ENCODE data around the gene DCDC1. TPM values are rescaled to one million over a fixed set of nuclear protein-coding genes. Genes with fewer than 3 reads are reported as not detected.

DCDC1 gene
- total and polyA plus RNA-seq, 2 donors (not counting 1 experiment from before 2014, with no cell fraction given), result 0.05 to 0.17 TPM

DNA sequence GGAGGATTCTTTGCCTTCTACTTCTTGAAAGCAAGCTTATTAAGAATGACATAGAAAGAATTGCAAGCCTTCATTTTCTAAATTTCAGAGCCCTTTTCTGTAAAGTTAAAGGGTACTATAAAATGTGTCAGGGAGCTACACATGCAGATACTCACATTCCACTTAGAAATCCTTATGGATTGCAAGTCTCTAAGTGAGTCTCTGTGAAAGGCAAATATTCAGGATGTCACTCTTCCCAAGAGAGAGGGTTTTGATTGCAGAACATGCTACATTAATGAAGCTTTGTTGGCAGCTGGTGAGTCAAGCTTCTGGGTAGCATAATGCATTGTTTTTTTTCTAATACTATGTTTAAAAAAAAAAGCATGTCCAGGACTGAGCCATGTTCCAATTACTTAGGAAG lies 369.2 kb downstream of the DCDC1 start:
- H3K9ac ChIP-seq (ENCODE audit: insufficient read depth, low read length), result no peak overlapping the region
- TF ChIP-seq CTCF (conservative IDR thresholded peaks at IDR 0.05 in 1 of 2, IDR thresholded peaks at IDR 0.05 in 1 of 2; ENCODE audit: low read depth in 1 of 2, low read length in 2 of 2) (no peak), EZH2 (IDR thresholded peaks at IDR 0.05; ENCODE audit: low read length, missing control alignments) (no peak)
- H2AFZ ChIP-seq (ENCODE audit: low read length), result no peak overlapping the region
- no peak overlapping the region for H3K4me3 ChIP-seq (replicated peaks in 1 of 4; ENCODE audit: control extremely low read depth in 1 of 4, insufficient read depth in 1 of 4, low read depth in 3 of 4, low read length in 4 of 4)
- no peaks in the 10 kb centered on the region for H3K4me1 ChIP-seq (ENCODE audit: control insufficient read depth, extremely low read depth, insufficient read depth, low read length)
- no peaks in the 10 kb centered on the region for H4K20me1 ChIP-seq (ENCODE audit: control insufficient read depth, extremely low read depth, insufficient read depth, low read length)
- H3K27me3 ChIP-seq (ENCODE audit: control insufficient read depth, insufficient read depth, low read length), result no peaks in the 10 kb centered on the region
- DNase-seq (ENCODE audit: low read depth in 2 of 2), result no peak
- H3K79me2 ChIP-seq (ENCODE audit: control insufficient read depth, insufficient read depth, low read length), result no peaks in the 10 kb centered on the region
- H3K27ac ChIP-seq (ENCODE audit: insufficient read depth, low read length), result no peak overlapping the region
- no peak overlapping the region for H3K4me2 ChIP-seq (ENCODE audit: extremely low read depth, insufficient read depth, low read length)
- no peaks in the 10 kb centered on the region for H3K36me3 ChIP-seq (ENCODE audit: control insufficient read depth, insufficient read depth, low read length)
- no peaks in the 10 kb centered on the region for H3K9me3 ChIP-seq (ENCODE audit: control insufficient read depth, insufficient read depth, low read depth, low read length)

DNA sequence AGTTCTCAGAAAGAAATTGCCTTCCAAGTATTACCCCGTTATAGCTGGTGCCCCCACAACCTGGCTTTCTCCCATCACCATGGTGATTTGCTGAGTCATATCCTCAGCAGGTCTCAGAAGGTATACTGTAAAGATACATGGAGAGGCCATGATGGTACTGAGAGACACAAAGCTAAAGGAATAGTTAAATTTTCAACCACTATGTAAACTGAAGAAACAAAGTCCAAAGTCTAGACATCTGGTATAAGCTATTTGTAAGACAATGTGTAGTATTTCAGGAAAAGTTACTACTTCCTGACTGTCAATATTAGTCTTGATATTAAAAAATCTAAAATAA lies 377.1 kb downstream of the DCDC1 start:
- Histone ChIP-seq H3K4me3 (replicated peaks in 1 of 4; ENCODE audit: control extremely low read depth in 1 of 4, insufficient read depth in 1 of 4, low read depth in 3 of 4, low read length in 4 of 4) (no peak overlapping the region), H3K27ac (ENCODE audit: insufficient read depth, low read length) (no peak overlapping the region), H4K20me1 (ENCODE audit: control insufficient read depth, extremely low read depth, insufficient read depth, low read length) (no peaks in the 10 kb centered on the region), H3K4me2 (ENCODE audit: extremely low read depth, insufficient read depth, low read length) (no peak overlapping the region), H3K9ac (ENCODE audit: insufficient read depth, low read length) (no peak overlapping the region), H3K79me2 (ENCODE audit: control insufficient read depth, insufficient read depth, low read length) (no peaks in the 10 kb centered on the region), H3K9me3 (ENCODE audit: control insufficient read depth, insufficient read depth, low read depth, low read length) (no peaks in the 10 kb centered on the region), H3K4me1 (ENCODE audit: control insufficient read depth, extremely low read depth, insufficient read depth, low read length) (no peaks in the 10 kb centered on the region), H3K27me3 (ENCODE audit: control insufficient read depth, insufficient read depth, low read length) (no peaks in the 10 kb centered on the region), H2AFZ (ENCODE audit: low read length) (no peak overlapping the region), H3K36me3 (ENCODE audit: control insufficient read depth, insufficient read depth, low read length) (no peaks in the 10 kb centered on the region)
- TF ChIP-seq EZH2 (IDR thresholded peaks at IDR 0.05; ENCODE audit: low read length, missing control alignments) (no peak), CTCF (conservative IDR thresholded peaks at IDR 0.05 in 1 of 2, IDR thresholded peaks at IDR 0.05 in 1 of 2; ENCODE audit: low read depth in 1 of 2, low read length in 2 of 2) (no peak)
- DNase-seq (ENCODE audit: low read depth in 2 of 2), result peak in 1 of 2 donors; percentile 4

GRCh38 chr11:30991802-30992512 lies 377.6 kb downstream of the DCDC1 start:
- Histone ChIP-seq H3K4me1 (ENCODE audit: control insufficient read depth, extremely low read depth, insufficient read depth, low read length) (no peaks in the 10 kb centered on the region), H3K27me3 (ENCODE audit: control insufficient read depth, insufficient read depth, low read length) (no peaks in the 10 kb centered on the region), H3K79me2 (ENCODE audit: control insufficient read depth, insufficient read depth, low read length) (no peaks in the 10 kb centered on the region), H2AFZ (ENCODE audit: low read length) (no peak overlapping the region), H3K27ac (ENCODE audit: insufficient read depth, low read length) (no peak overlapping the region), H3K4me2 (ENCODE audit: extremely low read depth, insufficient read depth, low read length) (no peak overlapping the region), H3K4me3 (replicated peaks in 1 of 4; ENCODE audit: control extremely low read depth in 1 of 4, insufficient read depth in 1 of 4, low read depth in 3 of 4, low read length in 4 of 4) (no peak overlapping the region), H3K9me3 (ENCODE audit: control insufficient read depth, insufficient read depth, low read depth, low read length) (no peaks in the 10 kb centered on the region), H3K36me3 (ENCODE audit: control insufficient read depth, insufficient read depth, low read length) (no peaks in the 10 kb centered on the region), H4K20me1 (ENCODE audit: control insufficient read depth, extremely low read depth, insufficient read depth, low read length) (no peaks in the 10 kb centered on the region), H3K9ac (ENCODE audit: insufficient read depth, low read length) (no peak overlapping the region)
- no peak for DNase-seq (ENCODE audit: low read depth in 2 of 2)
- TF ChIP-seq EZH2 (IDR thresholded peaks at IDR 0.05; ENCODE audit: low read length, missing control alignments), result no peak
- no peak for TF ChIP-seq CTCF (conservative IDR thresholded peaks at IDR 0.05 in 1 of 2, IDR thresholded peaks at IDR 0.05 in 1 of 2; ENCODE audit: low read depth in 1 of 2, low read length in 2 of 2)
